Measurements from ENCODE around the gene ARID3B. TPM values are rescaled to one million over a fixed set of nuclear protein-coding genes. Genes with fewer than 3 reads are reported as not detected.

ARID3B gene
- total and polyA plus RNA-seq, 2 of the 13 experiments (the other 11 are each of a cell fraction or from before 2014, with no cell fraction given) = 5.3 to 12.8 TPM

DNA sequence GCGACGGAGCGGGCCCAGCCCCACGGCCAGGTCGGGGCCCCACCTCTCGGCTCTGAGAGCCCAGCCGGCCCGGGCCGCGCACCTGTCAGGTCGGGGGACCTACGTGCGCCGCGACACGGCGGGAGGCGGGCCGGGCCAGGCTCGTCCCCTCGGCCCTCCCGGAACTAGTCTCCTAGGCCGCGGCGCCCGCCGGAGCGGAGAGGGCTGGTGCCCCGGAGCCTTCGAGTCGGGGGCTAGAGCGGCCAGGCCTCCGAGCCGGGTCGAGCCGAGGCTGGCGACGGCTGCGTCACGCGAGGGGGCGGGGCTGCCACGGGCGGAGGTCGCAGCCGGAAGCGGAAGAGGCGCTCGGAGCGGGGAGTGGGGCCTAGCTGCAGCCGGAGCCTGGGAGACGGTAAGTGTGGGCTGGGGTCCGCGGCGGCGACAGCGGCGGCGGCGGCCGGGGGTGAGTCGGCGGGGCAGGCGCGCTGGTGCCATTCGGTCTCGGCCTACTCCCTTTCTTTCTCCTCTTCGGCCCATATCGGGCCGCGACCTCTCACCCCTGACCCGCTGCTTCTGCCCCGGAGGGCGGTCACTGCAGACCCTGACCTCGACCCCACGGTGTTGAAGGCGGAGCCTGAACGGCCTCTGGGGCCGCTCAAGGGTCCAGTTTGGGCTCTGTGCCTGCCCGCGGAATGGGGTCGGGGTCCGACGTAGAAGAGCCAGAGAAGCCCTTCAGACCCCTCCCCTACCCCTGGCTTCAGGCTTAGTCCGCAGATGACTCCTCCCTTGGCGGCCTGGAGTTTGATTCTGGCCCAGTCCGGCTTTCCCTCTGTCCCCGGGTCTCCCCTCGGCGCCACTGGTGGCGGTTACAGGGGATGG lies 74.7 kb downstream of the ARID3B start, which contains the start of gene CLK3 (continued):
- TF ChIP-seq ZNF883 (CRISPR knock-in tag; IDR thresholded peaks at IDR 0.05; ENCODE audit: not compliant biosample characterization) = no peak
- TF ChIP-seq, protein P1, sequence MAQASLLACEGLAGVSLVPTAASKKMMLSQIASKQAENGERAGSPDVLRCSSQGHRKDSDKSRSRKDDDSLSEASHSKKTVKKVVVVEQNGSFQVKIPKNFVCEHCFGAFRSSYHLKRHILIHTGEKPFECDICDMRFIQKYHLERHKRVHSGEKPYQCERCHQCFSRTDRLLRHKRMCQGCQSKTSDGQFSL (CRISPR knock-in tag; IDR thresholded peaks at IDR 0.05) = peak; percentile 41; the same call in 1 of the 2 replicates
- TF ChIP-seq CCAR2 (optimal IDR thresholded peaks at IDR 0.05; ENCODE audit: low read depth, low read length) = no peak
- TF ChIP-seq, protein P2, sequence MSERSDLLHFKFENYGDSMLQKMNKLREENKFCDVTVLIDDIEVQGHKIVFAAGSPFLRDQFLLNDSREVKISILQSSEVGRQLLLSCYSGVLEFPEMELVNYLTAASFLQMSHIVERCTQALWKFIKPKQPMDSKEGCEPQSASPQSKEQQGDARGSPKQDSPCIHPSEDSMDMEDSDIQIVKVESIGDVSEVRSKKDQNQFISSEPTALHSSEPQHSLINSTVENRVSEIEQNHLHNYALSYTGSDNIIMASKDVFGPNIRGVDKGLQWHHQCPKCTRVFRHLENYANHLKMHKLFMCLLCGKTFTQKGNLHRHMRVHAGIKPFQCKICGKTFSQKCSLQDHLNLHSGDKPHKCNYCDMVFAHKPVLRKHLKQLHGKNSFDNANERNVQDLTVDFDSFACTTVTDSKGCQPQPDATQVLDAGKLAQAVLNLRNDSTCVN (CRISPR knock-in tag; IDR thresholded peaks at IDR 0.05; ENCODE audit: borderline replicate concordance) = no peak
- TF ChIP-seq MED8 (CRISPR knock-in tag; IDR thresholded peaks at IDR 0.05; ENCODE audit: insufficient replicate concordance) = no peak
- TF ChIP-seq GMEB1 (CRISPR knock-in tag; IDR thresholded peaks at IDR 0.05; ENCODE audit: borderline replicate concordance) = peak; percentile 88
- TF ChIP-seq ZNF776 (CRISPR knock-in tag; IDR thresholded peaks at IDR 0.05) = peak; percentile 66
- TF ChIP-seq FOXM1 (CRISPR knock-in tag; IDR thresholded peaks at IDR 0.05) = peak; percentile 18; the same call in 1 of the 2 replicates
- no peak for TF ChIP-seq ZNF12 (CRISPR knock-in tag; IDR thresholded peaks at IDR 0.05)
- TF ChIP-seq CREB1 (IDR thresholded peaks at IDR 0.05) = peak; percentile 79; the same call in 1 of the 2 replicates
- no peak for TF ChIP-seq CREB1 (CRISPR knock-in tag; IDR thresholded peaks at IDR 0.05)
- TF ChIP-seq ZBTB7A (CRISPR knock-in tag; IDR thresholded peaks at IDR 0.05) = peak; percentile 51
- no peak; the same call in 1 of the 2 replicates for TF ChIP-seq CBX5 (CRISPR knock-in tag; IDR thresholded peaks at IDR 0.05; ENCODE audit: borderline replicate concordance)
- TF ChIP-seq TBP (CRISPR knock-in tag; IDR thresholded peaks at IDR 0.05) = no peak; the same call in 1 of the 2 replicates
- 0 out of 2 replicates have a peak, but pooled peaks have one; percentile 50 for TF ChIP-seq ZNF34 (CRISPR knock-in tag; IDR thresholded peaks at IDR 0.05; ENCODE audit: borderline replicate concordance)
- TF ChIP-seq, protein P3, sequence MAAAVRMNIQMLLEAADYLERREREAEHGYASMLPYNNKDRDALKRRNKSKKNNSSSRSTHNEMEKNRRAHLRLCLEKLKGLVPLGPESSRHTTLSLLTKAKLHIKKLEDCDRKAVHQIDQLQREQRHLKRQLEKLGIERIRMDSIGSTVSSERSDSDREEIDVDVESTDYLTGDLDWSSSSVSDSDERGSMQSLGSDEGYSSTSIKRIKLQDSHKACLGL (CRISPR knock-in tag; IDR thresholded peaks at IDR 0.05) = peak; percentile 67; the same call in 1 of the 2 replicates
- TF ChIP-seq ZMAT3 (CRISPR knock-in tag; conservative IDR thresholded peaks at IDR 0.05) = peak; percentile 70
- TF ChIP-seq FOXK2 (IDR thresholded peaks at IDR 0.05) = no peak
- TF ChIP-seq KAT2B (IDR thresholded peaks at IDR 0.05; ENCODE audit: borderline replicate concordance, low read depth, low read length) = no peak
- TF ChIP-seq ZFP37 (CRISPR knock-in tag; IDR thresholded peaks at IDR 0.05; ENCODE audit: borderline replicate concordance) = no peak
- TF ChIP-seq, protein P4, sequence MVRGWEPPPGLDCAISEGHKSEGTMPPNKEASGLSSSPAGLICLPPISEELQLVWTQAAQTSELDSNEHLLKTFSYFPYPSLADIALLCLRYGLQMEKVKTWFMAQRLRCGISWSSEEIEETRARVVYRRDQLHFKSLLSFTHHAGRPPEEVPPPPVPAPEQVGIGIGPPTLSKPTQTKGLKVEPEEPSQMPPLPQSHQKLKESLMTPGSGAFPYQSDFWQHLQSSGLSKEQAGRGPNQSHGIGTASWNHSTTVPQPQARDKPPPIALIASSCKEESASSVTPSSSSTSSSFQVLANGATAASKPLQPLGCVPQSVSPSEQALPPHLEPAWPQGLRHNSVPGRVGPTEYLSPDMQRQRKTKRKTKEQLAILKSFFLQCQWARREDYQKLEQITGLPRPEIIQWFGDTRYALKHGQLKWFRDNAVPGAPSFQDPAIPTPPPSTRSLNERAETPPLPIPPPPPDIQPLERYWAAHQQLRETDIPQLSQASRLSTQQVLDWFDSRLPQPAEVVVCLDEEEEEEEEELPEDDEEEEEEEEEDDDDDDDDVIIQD (CRISPR knock-in tag; IDR thresholded peaks at IDR 0.05; ENCODE audit: low read depth) = no peak
- TF ChIP-seq, protein P5, sequence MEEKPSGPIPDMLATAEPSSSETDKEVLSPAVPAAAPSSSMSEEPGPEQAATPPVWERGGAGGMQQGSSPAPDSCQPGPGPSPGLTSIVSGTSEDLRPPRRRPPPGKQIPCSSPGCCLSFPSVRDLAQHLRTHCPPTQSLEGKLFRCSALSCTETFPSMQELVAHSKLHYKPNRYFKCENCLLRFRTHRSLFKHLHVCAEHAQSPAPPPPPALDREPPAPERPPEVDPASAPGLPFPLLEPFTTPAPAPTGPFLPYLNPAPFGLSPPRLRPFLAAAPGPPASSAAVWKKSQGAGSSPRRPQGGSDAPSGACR (CRISPR knock-in tag; IDR thresholded peaks at IDR 0.05) = peak; percentile 90

All from HepG2 (cell line).